Lower leg skin (tissue), 3 donors: ENCODE data around the gene TDRD9.

Source experiments
- POLR2A ChIP-seq, 2 donors: fragments of 450-650 bp; IDR thresholded peaks; one replicate each; pipeline ENCODE4 v1.6.1; 2016 to 2017; ENCODE audit warnings: antibody characterized with exemption in 2 of 2, mild to moderate bottlenecking in 1 of 2, moderate library complexity in 1 of 2
- TF ChIP-seq, protein P1 (sequence below), 3 donors: fragments of 450-650 bp; IDR thresholded peaks; one replicate each; pipeline ENCODE4 v1.5.1; 2016; ENCODE audit warnings: antibody characterized with exemption in 3 of 3, mild to moderate bottlenecking in 3 of 3, moderate library complexity in 2 of 3

GRCh38 chr14:103941973-103942736, 13.9 kb downstream of the TDRD9 start, which contains the start of gene RD3L:
- TF ChIP-seq, protein P1, sequence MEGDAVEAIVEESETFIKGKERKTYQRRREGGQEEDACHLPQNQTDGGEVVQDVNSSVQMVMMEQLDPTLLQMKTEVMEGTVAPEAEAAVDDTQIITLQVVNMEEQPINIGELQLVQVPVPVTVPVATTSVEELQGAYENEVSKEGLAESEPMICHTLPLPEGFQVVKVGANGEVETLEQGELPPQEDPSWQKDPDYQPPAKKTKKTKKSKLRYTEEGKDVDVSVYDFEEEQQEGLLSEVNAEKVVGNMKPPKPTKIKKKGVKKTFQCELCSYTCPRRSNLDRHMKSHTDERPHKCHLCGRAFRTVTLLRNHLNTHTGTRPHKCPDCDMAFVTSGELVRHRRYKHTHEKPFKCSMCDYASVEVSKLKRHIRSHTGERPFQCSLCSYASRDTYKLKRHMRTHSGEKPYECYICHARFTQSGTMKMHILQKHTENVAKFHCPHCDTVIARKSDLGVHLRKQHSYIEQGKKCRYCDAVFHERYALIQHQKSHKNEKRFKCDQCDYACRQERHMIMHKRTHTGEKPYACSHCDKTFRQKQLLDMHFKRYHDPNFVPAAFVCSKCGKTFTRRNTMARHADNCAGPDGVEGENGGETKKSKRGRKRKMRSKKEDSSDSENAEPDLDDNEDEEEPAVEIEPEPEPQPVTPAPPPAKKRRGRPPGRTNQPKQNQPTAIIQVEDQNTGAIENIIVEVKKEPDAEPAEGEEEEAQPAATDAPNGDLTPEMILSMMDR (IDR thresholded peaks at IDR 0.05) = no peak
- no peak for TF ChIP-seq POLR2A (IDR thresholded peaks at IDR 0.05)
